Stomach (tissue), 19 donors: Measurements from ENCODE around the gene EDEM1. TPM values are rescaled to one million over a fixed set of nuclear protein-coding genes. Genes with fewer than 3 reads are reported as not detected.

Experiments
- DNase-seq, 2 donors: peaks; one replicate each; pipeline versions ENCODE4 v3.0.0 to v3.0.0-alpha.2; 2013 to 2019
- H3K27ac ChIP-seq, 5 donors: fragments of 200-600 bp in 4 of 5; sonication (generic) in 4 of 5; one replicate each; pipeline ENCODE4 v1.5.1; 2013 to 2019; ENCODE audit warnings: mild to moderate bottlenecking in 1 of 5, moderate library complexity in 1 of 5
- H3K27me3 ChIP-seq, 3 donors: fragments of 200-600 bp; sonication (generic); one replicate each; pipeline ENCODE4 v1.5.1; 2017 to 2019; ENCODE audit warnings: mixed run types in 1 of 3
- H3K36me3 ChIP-seq, 4 donors: fragments of 200-600 bp; sonication (generic); 1 replicate in 3 of 4; 2 replicates in 1 of 4; pipeline ENCODE4 v1.5.1; 2016 to 2019
- H3K4me1 ChIP-seq, 4 donors: fragments of 200-600 bp; sonication (generic); one replicate each; pipeline ENCODE4 v1.5.1; 2016 to 2019
- H3K4me3 ChIP-seq, 4 donors: fragments of 200-600 bp; sonication (generic) in 3 of 4; one replicate each; pipeline ENCODE4 v1.5.1; 2016 to 2019; ENCODE audit warnings: mild to moderate bottlenecking in 1 of 4
- H3K9me3 ChIP-seq, 4 donors: fragments of 200-600 bp; sonication (generic); one replicate each; pipeline ENCODE4 v1.5.1; 2016 to 2019
- CTCF ChIP-seq, 7 experiments: fragments of 450-650 bp in 4 of 7; fragments of 200-600 bp in 3 of 7; sonication (generic) in 3 of 7; IDR thresholded peaks; one replicate each; pipeline ENCODE4 v1.5.1; 2016 to 2019; ENCODE audit warnings: antibody characterized with exemption in 7 of 7, control low read depth in 2 of 7, mild to moderate bottlenecking in 1 of 7
- EP300 ChIP-seq: sonication (generic); formaldehyde crosslinking; IDR thresholded peaks from one replicate; pipeline ENCODE4 v1.6.1; 2017; ENCODE audit warnings: antibody characterized with exemption
- POLR2A ChIP-seq, 4 donors: fragments of 450-650 bp; IDR thresholded peaks; one replicate each; pipeline ENCODE4 v1.6.1; 2016; ENCODE audit warnings: antibody characterized with exemption in 4 of 4, control low read depth in 2 of 4, mild to moderate bottlenecking in 1 of 4, moderate library complexity in 1 of 4
- POLR2AphosphoS5 ChIP-seq, 3 donors: sonication (generic); formaldehyde crosslinking; IDR thresholded peaks; one replicate each; pipeline ENCODE4 v1.6.1; 2016; ENCODE audit warnings: antibody characterized with exemption in 3 of 3
- WGBS, 5 donors: extraction: QIAGEN DNeasy Blood & Tissue Kit in 3 of 5; methylation state at CpG; one replicate each; pipeline versions ENCODE4 v1.1.5 to v1.1.7; 2013 to 2018; 5-methylcytosine and 5-hydroxymethylcytosine counted together
- intact Hi-C: fragments of 100-400 bp; cut with DNase I; formaldehyde crosslinking; loops from one replicate; pipeline ENCODE4 v1.15.1; 2023; ENCODE audit warnings: low total_unique reads
- long read RNA-seq, 10 donors: transcript quantifications; one replicate each; lab custom pipeline, GENCODE V29; 2026
- polyA plus RNA-seq, 3 donors: library from polyadenylated mRNA; stranded (reverse); fragments of 200-250 nt; gene quantifications; one replicate each; pipeline ENCODE4 v1.2.3, GENCODE V29; 2013
- total RNA-seq, 5 donors: library from RNA; depleted of rRNA; stranded (reverse); fragments of >200 nt; gene quantifications; one replicate each; pipeline versions ENCODE4 v1.1.0 to v1.2.3, GENCODE V29; 2014 to 2016
- donor health status: healthy with polysubstance abuse.
- donor health status: Bipolar disorder and iron deficiency.
- donor health status: healthy.

EDEM1 gene
- total RNA-seq: 100 to 1,000 TPM in 1 of 5 donors, 10 to 100 TPM in 4; 22.2 to 160 (median 53.1) TPM
- 1 to 10 TPM; 5.3 to 7.2 (median 5.4) TPM for polyA plus RNA-seq
- long read RNA-seq, donor 1: 0 reads
- long read RNA-seq, donor 2, full-length matches to known transcripts: 1 of 1 reads
- long read RNA-seq, donor 2, partial matches to known transcripts: 0 of 1 reads
- long read RNA-seq, donor 2, other reads (novel, unspliced or antisense): 0 of 1 reads
- long read RNA-seq, donor 3: 0 reads
- long read RNA-seq, donor 4: 0 reads
- long read RNA-seq, donor 5: 0 reads
- long read RNA-seq, donor 6: 0 reads
- long read RNA-seq, donor 7, full-length matches to known transcripts: 1 of 1 reads
- long read RNA-seq, donor 7, partial matches to known transcripts: 0 of 1 reads
- long read RNA-seq, donor 7, other reads (novel, unspliced or antisense): 0 of 1 reads
- long read RNA-seq, donor 8, full-length matches to known transcripts: 1 of 15 reads
- long read RNA-seq, donor 8, partial matches to known transcripts: 14 of 15 reads
- long read RNA-seq, donor 8, other reads (novel, unspliced or antisense): 0 of 15 reads
- long read RNA-seq, donor 9: 0 reads
- long read RNA-seq, donor 10: 0 reads

- peak in 2 of 3 donors; percentile 66 to 84 for TF ChIP-seq POLR2AphosphoS5 (IDR thresholded peaks at IDR 0.05)
- peak in 2 of 4 donors; percentile 17 to 63 for TF ChIP-seq POLR2A (IDR thresholded peaks at IDR 0.05)
- no peak for TF ChIP-seq EP300
- TF ChIP-seq CTCF (IDR thresholded peaks at IDR 0.05): no peak
- peak; percentile 96 to 98 for DNase-seq
- Histone ChIP-seq H3K4me3 (peak within 1 kb of the TSS; percentile 68 to 96 (median 87)), H3K36me3 (peaks cover under 1 to 10% (median 5%) of the 10 kb centered on the region in 4 donors), H3K27ac (peak within 1 kb of the TSS; percentile 93 to 100 (median 99)), H3K27me3 (no peaks in the 10 kb centered on the region), H3K4me1 (peaks cover 30 to 73% (median 58%) of the 10 kb centered on the region in 4 donors), H3K9me3 (no peaks in the 10 kb centered on the region)
- 0 to 1% (median 0%) methylated on average over 25 to 78 of the region's 78 CpGs for WGBS, 5 donors
- intact Hi-C loops: loop anchor here (10.0 kb wide), 1 partner anchor 63 kb away; the partner anchor contains the start of gene ARL8B
Measured at GRCh38 chr3:5187156-5187919, at the start of gene EDEM1. TSS of gene EDEM1 (plus strand) at chr3:5187707. CDS start at chr3:5187806, 99 bp downstream.

GRCh38 chr3:5138214-5138981, 49.1 kb upstream of the EDEM1 start:
- H3K4me1 ChIP-seq: peaks cover 34 to 85% (median 56%) of the 10 kb centered on the region in 4 donors
- 37 to 53% (median 46%) methylated on average over 5 of the region's 5 CpGs for WGBS, 5 donors
- TF ChIP-seq EP300 (no peak), POLR2AphosphoS5 (IDR thresholded peaks at IDR 0.05) (no peak), CTCF (IDR thresholded peaks at IDR 0.05) (no peak), POLR2A (IDR thresholded peaks at IDR 0.05) (no peak)
- H3K27me3 ChIP-seq: no peaks in the 10 kb centered on the region
- intact Hi-C loops: no loop called here
- H3K36me3 ChIP-seq: no peaks in the 10 kb centered on the region
- H3K4me3 ChIP-seq: no peak overlapping the region
- no peaks in the 10 kb centered on the region for H3K9me3 ChIP-seq
- peak overlapping the region in 1 of 5 donors; percentile 23 for H3K27ac ChIP-seq
- DNase-seq: peak in 1 of 2 donors; percentile 15

GRCh38 chr3:5140230-5140621, 47.3 kb upstream of the EDEM1 start:
- H3K4me1 ChIP-seq: peaks cover 41 to 87% (median 64%) of the 10 kb centered on the region in 4 donors
- no peaks in the 10 kb centered on the region for H3K9me3 ChIP-seq
- no peaks in the 10 kb centered on the region for H3K27me3 ChIP-seq
- TF ChIP-seq EP300: no peak
- 61 to 83% (median 81%) methylated on average over 4 of the region's 4 CpGs for WGBS, 5 donors
- intact Hi-C loops: no loop called here
- no peak overlapping the region for H3K27ac ChIP-seq
- H3K4me3 ChIP-seq: no peak overlapping the region
- H3K36me3 ChIP-seq: no peaks in the 10 kb centered on the region
- DNase-seq: no peak

GRCh38 chr3:5140839-5141238, 46.7 kb upstream of the EDEM1 start:
- H3K36me3 ChIP-seq: no peaks in the 10 kb centered on the region
- DNase-seq: no peak
- H3K27me3 ChIP-seq: no peaks in the 10 kb centered on the region
- no peak for TF ChIP-seq POLR2AphosphoS5 (IDR thresholded peaks at IDR 0.05)
- H3K4me3 ChIP-seq: no peak overlapping the region
- WGBS, 5 donors: 92 to 97% (median 94%) methylated on average over 6 of the region's 6 CpGs
- intact Hi-C loops: no loop called here
- H3K4me1 ChIP-seq: peaks cover 41 to 87% (median 67%) of the 10 kb centered on the region in 4 donors
- no peaks in the 10 kb centered on the region for H3K9me3 ChIP-seq
- H3K27ac ChIP-seq: no peak overlapping the region
